ENCODE measurements around the gene CD274.

- TF ChIP-seq POLR2A (IDR thresholded peaks at IDR 0.05; ENCODE audit: low read length): no peak
- no peak for TF ChIP-seq GATA1 (IDR thresholded peaks at IDR 0.05; ENCODE audit: low read depth, low read length)
These were observed 42.8 kb downstream of the CD274 start for GRCh38 chr9:5492965-5493678.
